ENCODE results near the gene FAM167B. TPM values are rescaled to one million over a fixed set of nuclear protein-coding genes. Genes with fewer than 3 reads are reported as not detected.

Gene FAM167B
- total RNA-seq = 1 to 10 TPM in 1 of 2 donors, under 1 TPM in 1; 0.47 to 2.8 TPM
- 1 to 10 TPM; 4.8 to 9.2 TPM for polyA plus RNA-seq

- peaks cover 3 to 18% (median 10%) of the 10 kb centered on the region in 4 donors for H3K4me1 ChIP-seq (ENCODE audit: control insufficient read depth in 4 of 4, insufficient read depth in 4 of 4, low read length in 3 of 4)
- H3K27ac ChIP-seq (ENCODE audit: low read depth in 1 of 2, low read length in 2 of 2) = peak within 1 kb of the TSS; percentile 63 to 66
- peak within 1 kb of the TSS in 1 of 2 donors; percentile 47 for H3K9ac ChIP-seq (ENCODE audit: low read depth in 1 of 2, low read length in 2 of 2)
- H3K4me3 ChIP-seq (ENCODE audit: low read depth in 1 of 3, low read length in 3 of 3) = no peak within 1 kb of the TSS
- no peaks in the 10 kb centered on the region for H3K36me3 ChIP-seq (ENCODE audit: control insufficient read depth in 4 of 4, insufficient read depth in 3 of 4, low read depth in 1 of 4, low read length in 3 of 4)
- 72% methylated on average over 3 of the region's 3 CpGs for WGBS
- no peak for DNase-seq (ENCODE audit: low spot score)
- TF ChIP-seq SP1 (IDR thresholded peaks at IDR 0.05) (peak; percentile 54), NR2F2 (IDR thresholded peaks at IDR 0.05) (peak; percentile 81), YY1 (IDR thresholded peaks at IDR 0.05) (no peak), RXRA (IDR thresholded peaks at IDR 0.05) (peak; percentile 36 to 69)
- TF ChIP-seq, protein P1, sequence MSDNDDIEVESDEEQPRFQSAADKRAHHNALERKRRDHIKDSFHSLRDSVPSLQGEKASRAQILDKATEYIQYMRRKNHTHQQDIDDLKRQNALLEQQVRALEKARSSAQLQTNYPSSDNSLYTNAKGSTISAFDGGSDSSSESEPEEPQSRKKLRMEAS (IDR thresholded peaks at IDR 0.05) = peak; percentile 27
- H3K9me3 ChIP-seq (ENCODE audit: control insufficient read depth in 4 of 4, low read length in 3 of 4) = no peaks in the 10 kb centered on the region
- H3K27me3 ChIP-seq (ENCODE audit: control insufficient read depth in 4 of 4, insufficient read depth in 4 of 4, low read length in 3 of 4) = no peaks in the 10 kb centered on the region
Observed at GRCh38 chr1:32246888-32247273, at the start of gene FAM167B. Gene FAM167B, plus strand, starts transcription at chr1:32247222. Its CDS starts 200 bp downstream, at chr1:32247422.

DNA sequence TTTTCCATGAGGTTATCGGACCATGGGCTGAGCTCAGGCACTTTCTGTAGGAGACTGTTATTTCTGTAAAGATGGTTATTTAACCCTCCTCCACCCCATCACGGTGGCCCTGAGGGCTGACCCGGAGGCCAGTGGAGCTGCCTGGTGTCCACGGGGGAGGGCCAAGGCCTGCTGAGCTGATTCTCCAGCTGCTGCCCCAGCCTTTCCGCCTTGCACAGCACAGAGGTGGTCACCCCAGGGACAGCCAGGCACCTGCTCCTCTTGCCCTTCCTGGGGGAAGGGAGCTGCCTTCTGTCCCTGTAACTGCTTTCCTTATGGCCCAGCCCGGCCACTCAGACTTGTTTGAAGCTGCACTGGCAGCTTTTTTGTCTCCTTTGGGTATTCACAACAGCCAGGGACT, 49.2 kb upstream of the FAM167B start:
- TF ChIP-seq FOXA1 (IDR thresholded peaks at IDR 0.05) (no peak), RAD21 (IDR thresholded peaks at IDR 0.05) (no peak), FOXA2 (IDR thresholded peaks at IDR 0.05) (no peak), EGR1 (IDR thresholded peaks at IDR 0.05; ENCODE audit: low read depth in 2 of 2) (no peak), GABPA (IDR thresholded peaks at IDR 0.05 in 1 of 2, conservative IDR thresholded peaks at IDR 0.05 in 1 of 2) (no peak), RXRA (IDR thresholded peaks at IDR 0.05) (no peak)
- TF ChIP-seq, protein P2, sequence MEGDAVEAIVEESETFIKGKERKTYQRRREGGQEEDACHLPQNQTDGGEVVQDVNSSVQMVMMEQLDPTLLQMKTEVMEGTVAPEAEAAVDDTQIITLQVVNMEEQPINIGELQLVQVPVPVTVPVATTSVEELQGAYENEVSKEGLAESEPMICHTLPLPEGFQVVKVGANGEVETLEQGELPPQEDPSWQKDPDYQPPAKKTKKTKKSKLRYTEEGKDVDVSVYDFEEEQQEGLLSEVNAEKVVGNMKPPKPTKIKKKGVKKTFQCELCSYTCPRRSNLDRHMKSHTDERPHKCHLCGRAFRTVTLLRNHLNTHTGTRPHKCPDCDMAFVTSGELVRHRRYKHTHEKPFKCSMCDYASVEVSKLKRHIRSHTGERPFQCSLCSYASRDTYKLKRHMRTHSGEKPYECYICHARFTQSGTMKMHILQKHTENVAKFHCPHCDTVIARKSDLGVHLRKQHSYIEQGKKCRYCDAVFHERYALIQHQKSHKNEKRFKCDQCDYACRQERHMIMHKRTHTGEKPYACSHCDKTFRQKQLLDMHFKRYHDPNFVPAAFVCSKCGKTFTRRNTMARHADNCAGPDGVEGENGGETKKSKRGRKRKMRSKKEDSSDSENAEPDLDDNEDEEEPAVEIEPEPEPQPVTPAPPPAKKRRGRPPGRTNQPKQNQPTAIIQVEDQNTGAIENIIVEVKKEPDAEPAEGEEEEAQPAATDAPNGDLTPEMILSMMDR (IDR thresholded peaks at IDR 0.05; ENCODE audit: low read depth, low read length, missing input control) = no peak
- TF ChIP-seq, protein P3, sequence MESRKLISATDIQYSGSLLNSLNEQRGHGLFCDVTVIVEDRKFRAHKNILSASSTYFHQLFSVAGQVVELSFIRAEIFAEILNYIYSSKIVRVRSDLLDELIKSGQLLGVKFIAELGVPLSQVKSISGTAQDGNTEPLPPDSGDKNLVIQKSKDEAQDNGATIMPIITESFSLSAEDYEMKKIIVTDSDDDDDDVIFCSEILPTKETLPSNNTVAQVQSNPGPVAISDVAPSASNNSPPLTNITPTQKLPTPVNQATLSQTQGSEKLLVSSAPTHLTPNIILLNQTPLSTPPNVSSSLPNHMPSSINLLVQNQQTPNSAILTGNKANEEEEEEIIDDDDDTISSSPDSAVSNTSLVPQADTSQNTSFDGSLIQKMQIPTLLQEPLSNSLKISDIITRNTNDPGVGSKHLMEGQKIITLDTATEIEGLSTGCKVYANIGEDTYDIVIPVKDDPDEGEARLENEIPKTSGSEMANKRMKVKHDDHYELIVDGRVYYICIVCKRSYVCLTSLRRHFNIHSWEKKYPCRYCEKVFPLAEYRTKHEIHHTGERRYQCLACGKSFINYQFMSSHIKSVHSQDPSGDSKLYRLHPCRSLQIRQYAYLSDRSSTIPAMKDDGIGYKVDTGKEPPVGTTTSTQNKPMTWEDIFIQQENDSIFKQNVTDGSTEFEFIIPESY (IDR thresholded peaks at IDR 0.05) = no peak
- Histone ChIP-seq H3K4me1 (ENCODE audit: control insufficient read depth in 4 of 4, insufficient read depth in 4 of 4, low read length in 3 of 4) (peaks cover 0 to 34% (median 20%) of the 10 kb centered on the region in 4 donors), H3K9me3 (ENCODE audit: control insufficient read depth in 4 of 4, low read length in 3 of 4) (no peaks in the 10 kb centered on the region), H3K36me3 (ENCODE audit: control insufficient read depth in 4 of 4, insufficient read depth in 3 of 4, low read depth in 1 of 4, low read length in 3 of 4) (peaks cover 13 to 46% (median 34%) of the 10 kb centered on the region in 4 donors), H3K9ac (ENCODE audit: low read depth in 1 of 2, low read length in 2 of 2) (no peak overlapping the region), H3K4me3 (ENCODE audit: low read depth in 1 of 3, low read length in 3 of 3) (no peak overlapping the region), H3K27me3 (ENCODE audit: control insufficient read depth in 4 of 4, insufficient read depth in 4 of 4, low read length in 3 of 4) (no peaks in the 10 kb centered on the region), H3K27ac (ENCODE audit: low read depth in 1 of 2, low read length in 2 of 2) (no peak overlapping the region)
- DNase-seq (ENCODE audit: low spot score) = no peak
- 81% methylated on average over 6 of the region's 6 CpGs for WGBS

DNA sequence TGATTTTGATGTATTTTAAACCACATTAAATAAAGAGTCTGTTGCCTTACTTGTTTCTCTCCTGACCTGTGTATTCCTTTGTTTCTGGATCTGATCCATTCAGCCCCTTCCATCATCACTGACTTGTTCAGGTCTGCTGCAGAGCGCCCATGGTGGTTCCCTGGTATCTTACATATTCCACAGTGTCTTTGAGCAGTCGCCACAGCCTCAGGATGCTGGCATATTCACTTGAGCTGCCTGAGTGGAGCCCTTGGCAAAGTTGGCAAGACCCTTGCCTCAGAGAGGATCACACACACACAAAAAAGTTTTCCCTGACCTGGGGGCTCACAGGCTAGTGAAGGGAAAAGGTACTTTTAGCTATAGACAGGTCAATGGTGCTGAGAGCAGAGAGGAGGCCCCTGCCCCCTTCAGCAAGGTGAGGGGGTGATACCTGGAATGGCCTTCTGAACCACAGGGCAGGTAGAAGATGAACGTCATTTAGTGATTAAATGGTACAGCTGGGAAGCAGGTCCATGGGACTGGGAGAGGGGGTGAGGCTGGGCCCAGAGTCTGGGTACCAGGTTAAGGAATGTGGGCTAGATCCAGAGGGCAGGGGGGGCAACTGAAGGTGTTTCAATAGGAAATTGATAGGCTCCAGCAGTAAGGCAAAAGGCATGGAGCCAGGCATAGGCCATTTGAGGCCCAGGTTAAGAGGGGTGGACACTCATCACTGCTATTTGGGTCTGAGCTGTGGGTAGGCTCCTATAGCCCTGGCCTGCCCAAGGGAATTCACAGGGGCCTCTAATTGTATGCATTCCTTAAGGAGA, 48.6 kb upstream of the FAM167B start:
- no peak overlapping the region for H3K4me3 ChIP-seq (ENCODE audit: low read depth in 1 of 3, low read length in 3 of 3)
- no peak overlapping the region for H3K9ac ChIP-seq (ENCODE audit: low read depth in 1 of 2, low read length in 2 of 2)
- peaks cover 10 to 40% (median 31%) of the 10 kb centered on the region in 4 donors for H3K36me3 ChIP-seq (ENCODE audit: control insufficient read depth in 4 of 4, insufficient read depth in 3 of 4, low read depth in 1 of 4, low read length in 3 of 4)
- no peak overlapping the region for H3K27ac ChIP-seq (ENCODE audit: low read depth in 1 of 2, low read length in 2 of 2)
- 91% methylated on average over 3 of the region's 3 CpGs for WGBS
- no peaks in the 10 kb centered on the region for H3K9me3 ChIP-seq (ENCODE audit: control insufficient read depth in 4 of 4, low read length in 3 of 4)
- no peaks in the 10 kb centered on the region for H3K27me3 ChIP-seq (ENCODE audit: control insufficient read depth in 4 of 4, insufficient read depth in 4 of 4, low read length in 3 of 4)
- TF ChIP-seq FOXA2 (IDR thresholded peaks at IDR 0.05) = no peak
- TF ChIP-seq FOXA1 (IDR thresholded peaks at IDR 0.05) = no peak
- H3K4me1 ChIP-seq (ENCODE audit: control insufficient read depth in 4 of 4, insufficient read depth in 4 of 4, low read length in 3 of 4) = peaks cover 0 to 34% (median 20%) of the 10 kb centered on the region in 4 donors
- no peak for DNase-seq (ENCODE audit: low spot score)
